CD14-positive monocyte (primary cell): ENCODE data around the gene ADAR. TPM values are rescaled to one million over a fixed set of nuclear protein-coding genes. Genes with fewer than 3 reads are reported as not detected.

Experiments used
- DNase-seq, 3 donors: peaks; one replicate each; pipeline ENCODE4 v3.0.0-alpha.2; 2011 to 2022
- H2AFZ ChIP-seq: 2 replicates; pipeline ENCODE4 v1.6.0; 2012; ENCODE audit warnings: mild to moderate bottlenecking, low read depth, low read length, inconsistent platforms; ENCODE audit not compliant: insufficient read depth, poor library complexity, severe bottlenecking
- H3K27ac ChIP-seq, 2 donors: 1 replicate in 1 of 2; 2 replicates in 1 of 2; pipeline ENCODE4 v1.5.1; 2012 to 2013; ENCODE audit warnings: low read length in 2 of 2, control low read depth in 1 of 2, inconsistent platforms in 1 of 2, low read depth in 1 of 2, mild to moderate bottlenecking in 1 of 2
- H3K27me3 ChIP-seq, 2 donors: one replicate each; pipeline versions ENCODE4 v1.6.0 to v1.6.1; 2011 to 2013; ENCODE audit warnings: low read length in 2 of 2; ENCODE audit not compliant: control insufficient read depth in 2 of 2, insufficient read depth in 2 of 2
- H3K36me3 ChIP-seq, 2 donors: replicated peaks in 1 of 2; 1 replicate in 1 of 2; 2 replicates in 1 of 2; pipeline versions ENCODE4 v1.5.1 to v1.6.1; 2012 to 2013; ENCODE audit warnings: low read length in 2 of 2, control low read depth in 1 of 2, inconsistent platforms in 1 of 2, mild to moderate bottlenecking in 1 of 2; ENCODE audit not compliant: insufficient read depth in 2 of 2, control insufficient read depth in 1 of 2
- H3K4me1 ChIP-seq, 2 donors: 1 replicate in 1 of 2; 2 replicates in 1 of 2; pipeline versions ENCODE4 v1.5.1 to v1.6.1; 2012 to 2013; ENCODE audit warnings: low read length in 2 of 2, control low read depth in 1 of 2, inconsistent platforms in 1 of 2, mild to moderate bottlenecking in 1 of 2, moderate library complexity in 1 of 2; ENCODE audit not compliant: insufficient read depth in 2 of 2, control insufficient read depth in 1 of 2
- H3K4me2 ChIP-seq: replicated peaks from 2 replicates; pipeline ENCODE3; 2012; ENCODE audit warnings: low read length, moderate library complexity, mild to moderate bottlenecking; ENCODE audit not compliant: poor library complexity, severe bottlenecking; ENCODE audit errors: extremely low read depth
- H3K4me3 ChIP-seq, 3 experiments: fragments of 200-600 bp in 1 of 3; sonication (generic) in 1 of 3; replicated peaks in 1 of 3; 1 replicate in 2 of 3; 2 replicates in 1 of 3; pipeline ENCODE4 v1.5.1; 2011 to 2013; ENCODE audit warnings: low read length in 3 of 3, mild to moderate bottlenecking in 3 of 3, control low read depth in 2 of 3, low read depth in 2 of 3, inconsistent platforms in 1 of 3, moderate library complexity in 1 of 3
- H3K79me2 ChIP-seq: 2 replicates; pipeline ENCODE4 v1.6.0; 2012; ENCODE audit warnings: mild to moderate bottlenecking, control low read depth, inconsistent platforms, low read length, moderate library complexity; ENCODE audit not compliant: insufficient read depth
- H3K9ac ChIP-seq: 2 replicates; pipeline ENCODE4 v1.6.0; 2017; ENCODE audit warnings: low read length, mild to moderate bottlenecking; ENCODE audit not compliant: insufficient read depth, poor library complexity, severe bottlenecking
- H3K9me3 ChIP-seq, 2 donors: replicated peaks in 1 of 2; 1 replicate in 1 of 2; 2 replicates in 1 of 2; pipeline versions ENCODE4 v1.5.1 to v1.6.1; 2012 to 2013; ENCODE audit warnings: low read length in 2 of 2, control low read depth in 1 of 2; ENCODE audit not compliant: control insufficient read depth in 1 of 2, insufficient read depth in 1 of 2
- H4K20me1 ChIP-seq: 2 replicates; pipeline ENCODE4 v1.6.0; 2012; ENCODE audit warnings: mild to moderate bottlenecking, low read length, control low read depth, moderate library complexity; ENCODE audit not compliant: insufficient read depth
- H3K27ac Mint-ChIP-seq, 7 donors: one replicate each; pipeline ENCODE4 v1.8.0; 2020; ENCODE audit warnings: mild to moderate bottlenecking in 7 of 7, mixed read lengths in 7 of 7, moderate library complexity in 6 of 7, inconsistent platforms in 2 of 7
- H3K27me3 Mint-ChIP-seq, 3 donors: one replicate each; pipeline ENCODE4 v1.8.0; 2021 to 2022; ENCODE audit warnings: low read depth in 3 of 3, mild to moderate bottlenecking in 3 of 3, mixed read lengths in 3 of 3, moderate library complexity in 3 of 3, inconsistent platforms in 1 of 3
- H3K36me3 Mint-ChIP-seq, 2 donors: one replicate each; pipeline ENCODE4 v1.8.0; 2020; ENCODE audit warnings: mixed read lengths in 2 of 2, inconsistent platforms in 1 of 2, mild to moderate bottlenecking in 1 of 2
- H3K4me1 Mint-ChIP-seq: one replicate; pipeline ENCODE4 v1.8.0; 2020; ENCODE audit warnings: mild to moderate bottlenecking, mixed read lengths
- H3K4me3 Mint-ChIP-seq, 2 donors: one replicate each; pipeline ENCODE4 v1.8.0; 2020; ENCODE audit warnings: mild to moderate bottlenecking in 2 of 2, mixed read lengths in 2 of 2, moderate library complexity in 1 of 2
- H3K9me3 Mint-ChIP-seq, 7 donors: one replicate each; pipeline ENCODE4 v1.8.0; 2020 to 2022; ENCODE audit warnings: mixed read lengths in 7 of 7, mild to moderate bottlenecking in 6 of 7, moderate library complexity in 6 of 7, inconsistent platforms in 2 of 7
- WGBS: methylation state at CpG from one replicate; pipeline ENCODE4 v1.1.5; 2013; ENCODE audit warnings: missing lambda C conversion rate; ENCODE audit not compliant: insufficient coverage; 5-methylcytosine and 5-hydroxymethylcytosine counted together
- intact Hi-C, 2 donors: fragments of 100-400 bp; cut with micrococcal nuclease; formaldehyde crosslinking; loops; one replicate each; pipeline versions ENCODE4 v1.15.0 to v1.15.1; 2023
- polyA plus RNA-seq, 3 donors: library from polyadenylated mRNA; depleted of rRNA in 1 of 3; unstranded in 2 of 3; stranded (reverse) in 1 of 3; fragments of 300-500 nt in 2 of 3; fragments of >200 nt in 1 of 3; fragmentation: Illumina TruSeq in 2 of 3; gene quantifications; 1 replicate in 2 of 3; 2 replicates in 1 of 3; pipeline ENCODE4 v1.2.3, GENCODE V29; 2012 to 2021
- TF ChIP-seq, protein P1 (sequence below): fragments of 200-600 bp; IDR thresholded peaks from one replicate; pipeline ENCODE4 v1.8.0; 2022; ENCODE audit warnings: antibody characterized with exemption, mild to moderate bottlenecking

Gene ADAR
- polyA plus RNA-seq, 3 donors, result 57.3 to 100 (median 91.6) TPM

DNA sequence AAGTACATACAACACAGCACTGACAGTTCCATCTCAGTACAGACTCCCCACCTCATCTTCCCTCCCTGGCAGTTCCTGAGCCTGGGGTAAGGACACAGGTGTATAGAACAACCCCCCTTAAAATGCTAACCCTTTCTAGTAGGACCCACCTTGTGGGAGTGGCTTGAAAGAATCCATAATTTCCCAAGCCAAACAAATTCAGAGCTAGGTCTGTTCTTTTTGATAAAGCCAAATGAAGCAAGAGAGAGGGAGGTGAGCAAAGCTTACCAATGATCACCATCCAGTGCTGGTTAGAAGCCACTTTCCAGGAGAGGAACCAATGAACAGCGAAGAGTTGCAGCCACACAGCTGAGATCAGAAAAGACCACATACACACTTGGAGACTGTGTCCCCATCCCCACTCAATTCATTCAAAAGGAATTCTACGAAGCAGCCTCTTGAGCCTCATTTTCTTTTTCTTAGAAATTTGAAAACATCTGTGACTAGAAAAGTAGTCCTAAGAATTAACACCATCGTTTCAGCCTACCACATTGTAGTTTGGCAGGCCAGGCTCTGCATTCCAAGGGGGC, 58.7 kb downstream of the ADAR start:
- H3K27me3 ChIP-seq, result no peaks in the 10 kb centered on the region
- no peak for DNase-seq
- no peaks in the 10 kb centered on the region for H3K9me3 ChIP-seq
- H3K27ac Mint-ChIP-seq, result peak overlapping the region in 4 of 7 donors; percentile 40 to 79 (median 74)
- H3K27ac ChIP-seq, result peak overlapping the region in 1 of 2 donors; percentile 50
- TF ChIP-seq, protein P1, sequence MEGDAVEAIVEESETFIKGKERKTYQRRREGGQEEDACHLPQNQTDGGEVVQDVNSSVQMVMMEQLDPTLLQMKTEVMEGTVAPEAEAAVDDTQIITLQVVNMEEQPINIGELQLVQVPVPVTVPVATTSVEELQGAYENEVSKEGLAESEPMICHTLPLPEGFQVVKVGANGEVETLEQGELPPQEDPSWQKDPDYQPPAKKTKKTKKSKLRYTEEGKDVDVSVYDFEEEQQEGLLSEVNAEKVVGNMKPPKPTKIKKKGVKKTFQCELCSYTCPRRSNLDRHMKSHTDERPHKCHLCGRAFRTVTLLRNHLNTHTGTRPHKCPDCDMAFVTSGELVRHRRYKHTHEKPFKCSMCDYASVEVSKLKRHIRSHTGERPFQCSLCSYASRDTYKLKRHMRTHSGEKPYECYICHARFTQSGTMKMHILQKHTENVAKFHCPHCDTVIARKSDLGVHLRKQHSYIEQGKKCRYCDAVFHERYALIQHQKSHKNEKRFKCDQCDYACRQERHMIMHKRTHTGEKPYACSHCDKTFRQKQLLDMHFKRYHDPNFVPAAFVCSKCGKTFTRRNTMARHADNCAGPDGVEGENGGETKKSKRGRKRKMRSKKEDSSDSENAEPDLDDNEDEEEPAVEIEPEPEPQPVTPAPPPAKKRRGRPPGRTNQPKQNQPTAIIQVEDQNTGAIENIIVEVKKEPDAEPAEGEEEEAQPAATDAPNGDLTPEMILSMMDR, result no peak
- H3K4me3 Mint-ChIP-seq, result no peak overlapping the region
- peaks cover 0 to 4% (median 2%) of the 10 kb centered on the region in 3 donors for H3K27me3 Mint-ChIP-seq
- no peak overlapping the region for H3K4me3 ChIP-seq
- H3K4me1 ChIP-seq, result peaks cover 3 to 11% of the 10 kb centered on the region in 2 donors
- no peak overlapping the region for H3K4me2 ChIP-seq
- no peaks in the 10 kb centered on the region for H3K9me3 Mint-ChIP-seq
- peaks cover 57 to 59% of the 10 kb centered on the region in 2 donors for H3K36me3 Mint-ChIP-seq
- peaks cover 54 to 67% of the 10 kb centered on the region in 2 donors for H3K36me3 ChIP-seq
- no peak overlapping the region for H2AFZ ChIP-seq
- H3K9ac ChIP-seq, result peak overlapping the region; percentile 5
- intact Hi-C loops, result no loop called here
- peaks cover 19% of the 10 kb centered on the region for H3K4me1 Mint-ChIP-seq
- WGBS, result 89% methylated on average over 3 of the region's 3 CpGs
- no peaks in the 10 kb centered on the region for H3K79me2 ChIP-seq
- H4K20me1 ChIP-seq, result peaks cover 63% of the 10 kb centered on the region

DNA sequence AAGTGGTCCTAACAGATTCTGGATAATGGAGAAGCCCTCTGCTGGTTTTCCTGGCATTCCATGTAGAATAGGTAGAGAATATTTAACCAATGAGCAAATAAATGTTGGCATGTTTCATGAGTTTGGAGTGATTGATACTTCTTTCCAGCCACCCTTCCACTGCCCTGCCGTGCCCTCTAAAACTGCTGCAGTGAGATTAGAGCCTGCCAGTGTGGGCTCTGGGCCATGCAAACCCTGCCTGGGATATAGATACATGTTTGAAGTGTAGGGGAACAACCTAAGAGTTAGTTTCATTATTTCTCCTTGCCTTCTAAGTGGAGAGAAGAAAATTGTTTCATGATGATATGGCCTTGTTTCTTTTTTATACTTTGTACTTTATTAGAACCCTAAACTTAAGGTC, 60.0 kb downstream of the ADAR start:
- peak overlapping the region in 1 of 2 donors; percentile 50 for H3K27ac ChIP-seq
- no peak overlapping the region for H3K4me3 ChIP-seq
- Mint-ChIP-seq H3K27ac (peak overlapping the region in 5 of 7 donors; percentile 10 to 52 (median 38)), H3K4me1 (peaks cover 19% of the 10 kb centered on the region), H3K9me3 (no peaks in the 10 kb centered on the region), H3K36me3 (peaks cover 46 to 47% of the 10 kb centered on the region in 2 donors), H3K27me3 (peaks cover 0 to 4% (median 2%) of the 10 kb centered on the region in 3 donors), H3K4me3 (no peak overlapping the region)
- H3K36me3 ChIP-seq, result peaks cover 42 to 55% of the 10 kb centered on the region in 2 donors
- H3K79me2 ChIP-seq, result no peaks in the 10 kb centered on the region
- intact Hi-C loops, result no loop called here
- no peak overlapping the region for H3K9ac ChIP-seq
- no peaks in the 10 kb centered on the region for H3K27me3 ChIP-seq
- WGBS, result no CpG with 5 or more reads among the region's 1 CpG
- DNase-seq, result no peak
- peaks cover 52% of the 10 kb centered on the region for H4K20me1 ChIP-seq
- TF ChIP-seq, protein P1, result no peak
- no peak overlapping the region for H3K4me2 ChIP-seq
- H3K9me3 ChIP-seq, result no peaks in the 10 kb centered on the region
- H2AFZ ChIP-seq, result no peak overlapping the region
- H3K4me1 ChIP-seq, result peaks cover 3 to 11% of the 10 kb centered on the region in 2 donors
